Activated T-cell treated with anti-CD3 and anti-CD28 coated beads for 48 hours (primary cell): Measurements from ENCODE around the gene MYO3B.

Experiments used
- DNase-seq: peaks from one replicate; pipeline ENCODE4 v3.0.0-alpha.2; 2020; ENCODE audit warnings: low read depth

The MYO3B gene

DNA sequence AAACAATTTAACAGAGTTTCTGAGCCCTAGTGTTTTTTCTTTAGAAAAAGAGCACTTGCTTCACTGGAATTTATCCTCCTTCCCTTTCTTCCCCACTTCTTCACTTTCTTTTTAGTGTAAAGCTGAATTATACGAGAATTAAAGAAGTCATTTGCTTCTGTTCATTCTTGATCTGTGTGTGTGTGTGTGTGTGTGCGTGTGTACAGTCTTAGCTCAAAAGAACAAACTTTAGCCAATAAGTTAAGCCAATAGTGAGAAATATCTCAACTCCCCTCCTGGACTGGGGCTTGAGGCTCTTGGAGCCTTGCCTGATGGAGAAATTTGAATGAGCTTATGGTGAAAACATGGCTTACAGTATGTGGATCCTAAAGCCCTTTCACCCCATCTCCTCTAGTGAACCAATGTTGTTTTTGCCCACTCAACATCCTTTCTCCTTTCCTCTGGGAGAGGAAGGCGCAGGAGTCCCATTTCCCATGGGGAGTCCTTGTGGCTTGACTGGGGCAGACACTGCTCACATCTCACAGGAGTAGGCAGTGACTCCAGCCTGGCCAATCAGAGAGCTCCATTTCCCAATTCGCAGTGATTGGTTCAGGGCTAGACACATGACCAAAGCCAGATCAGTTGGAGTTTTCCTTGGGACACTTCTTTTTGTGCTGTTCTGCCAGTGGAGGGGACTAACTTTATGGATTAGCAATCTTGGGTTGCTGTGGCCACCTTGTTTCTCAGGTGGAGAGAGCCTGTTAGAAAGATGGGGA lies 16.3 kb upstream of the MYO3B start:
- DNase-seq, result no peak

DNA sequence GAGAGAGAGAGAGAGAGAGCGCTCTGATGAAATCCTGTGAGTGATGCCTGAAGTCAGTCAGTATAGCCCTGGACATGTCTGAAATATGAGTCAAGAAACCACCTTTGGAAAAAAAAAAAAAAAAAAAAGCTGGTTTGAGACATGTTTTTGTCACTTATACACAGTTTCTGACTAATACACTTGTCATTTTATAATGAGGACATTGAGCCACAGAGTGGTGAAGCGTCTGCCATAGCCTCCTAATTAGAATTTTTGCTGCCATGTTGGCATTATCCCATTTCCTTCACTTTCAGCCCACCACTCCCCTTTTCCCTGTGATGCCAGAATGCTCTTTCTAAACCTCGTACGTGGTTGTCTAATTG lies 15.7 kb upstream of the MYO3B start:
- no peak for DNase-seq

- DNase-seq, result no peak
Measured at GRCh38 chr2:170163411-170164065, 14.4 kb upstream of the MYO3B start.

- no peak for DNase-seq
Measured at GRCh38 chr2:170165129-170165528, 12.8 kb upstream of the MYO3B start.

GRCh38 chr2:170166735-170167134 lies 11.2 kb upstream of the MYO3B start:
- no peak for DNase-seq

- DNase-seq, result no peak
Measured at GRCh38 chr2:170170281-170171040, 7.5 kb upstream of the MYO3B start.

GRCh38 chr2:170176212-170176611 lies 1.7 kb upstream of the MYO3B start:
- DNase-seq, result no peak

DNA sequence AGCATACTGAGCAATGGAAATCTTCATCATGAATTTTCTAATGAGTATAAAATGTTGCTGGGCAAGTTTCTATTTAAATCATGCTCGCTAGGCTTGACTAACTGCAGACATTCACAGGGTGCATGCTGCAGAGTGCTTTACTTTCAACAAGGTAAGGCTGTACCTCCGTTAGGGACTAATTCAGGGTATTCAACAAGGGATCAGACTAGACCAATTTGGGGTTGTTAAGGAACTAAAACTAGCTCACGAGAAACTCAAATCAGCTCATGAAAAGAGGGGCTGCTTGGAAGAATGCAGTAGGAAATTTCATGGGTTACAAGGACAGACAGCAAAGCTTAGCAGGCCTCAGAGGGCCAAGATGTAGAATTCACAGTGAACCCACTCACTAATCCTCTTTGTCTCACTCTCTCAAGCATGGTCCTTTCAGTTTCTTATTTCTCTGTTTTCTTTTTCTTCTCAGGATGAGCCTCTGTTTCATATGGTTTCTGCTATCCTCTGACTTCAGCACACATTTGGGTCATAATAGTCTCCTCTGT lies 2.2 kb downstream of the MYO3B start:
- no peak for DNase-seq

DNA sequence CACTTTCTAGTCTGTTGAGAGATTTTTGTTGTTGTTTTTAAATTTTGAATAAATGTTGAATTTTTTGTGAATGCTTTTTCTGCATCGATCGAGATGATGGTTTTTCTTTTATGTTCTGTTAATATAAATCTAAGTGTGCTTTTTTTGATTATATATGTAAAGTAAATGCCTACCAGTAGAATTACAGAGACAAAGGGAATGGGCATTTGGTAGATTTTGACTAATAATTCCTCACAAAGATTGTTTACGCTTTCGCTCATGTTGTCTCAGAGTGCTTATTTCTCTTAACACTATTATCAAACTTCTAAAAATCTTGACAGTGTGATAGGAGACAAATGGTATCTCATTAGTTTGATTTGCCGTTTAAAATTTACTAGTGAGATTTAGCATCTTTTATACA lies 3.7 kb downstream of the MYO3B start:
- DNase-seq, result no peak

DNA sequence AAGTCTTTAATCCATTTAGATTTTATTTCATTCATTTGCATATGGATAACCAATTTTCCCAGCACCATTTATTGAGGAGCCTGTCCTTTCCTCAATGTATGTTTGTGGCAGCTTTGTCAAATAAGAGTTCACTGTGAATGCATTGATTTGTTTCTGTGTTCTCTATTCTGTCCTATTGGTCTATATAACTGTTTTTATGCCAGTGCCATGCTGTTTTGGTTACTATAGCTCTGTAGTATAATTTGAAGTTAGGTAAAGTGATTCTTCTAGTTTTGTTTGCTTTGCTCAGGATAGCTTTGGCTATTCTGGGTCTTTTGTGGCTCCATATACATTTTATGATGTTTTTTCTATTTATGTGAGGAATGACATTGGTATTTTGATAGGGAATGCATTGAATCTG lies 7.4 kb downstream of the MYO3B start:
- DNase-seq, result no peak

- no peak for DNase-seq
Measured at GRCh38 chr2:170189757-170190156, 11.8 kb downstream of the MYO3B start.

- no peak for DNase-seq
Measured at GRCh38 chr2:170190172-170190571, 12.2 kb downstream of the MYO3B start.

- DNase-seq, result no peak
Measured at GRCh38 chr2:170191166-170191866, 13.4 kb downstream of the MYO3B start.

- DNase-seq, result no peak
Measured at GRCh38 chr2:170196963-170197362, 19.0 kb downstream of the MYO3B start.

GRCh38 chr2:170201275-170201674 lies 23.3 kb downstream of the MYO3B start:
- no peak for DNase-seq

DNA sequence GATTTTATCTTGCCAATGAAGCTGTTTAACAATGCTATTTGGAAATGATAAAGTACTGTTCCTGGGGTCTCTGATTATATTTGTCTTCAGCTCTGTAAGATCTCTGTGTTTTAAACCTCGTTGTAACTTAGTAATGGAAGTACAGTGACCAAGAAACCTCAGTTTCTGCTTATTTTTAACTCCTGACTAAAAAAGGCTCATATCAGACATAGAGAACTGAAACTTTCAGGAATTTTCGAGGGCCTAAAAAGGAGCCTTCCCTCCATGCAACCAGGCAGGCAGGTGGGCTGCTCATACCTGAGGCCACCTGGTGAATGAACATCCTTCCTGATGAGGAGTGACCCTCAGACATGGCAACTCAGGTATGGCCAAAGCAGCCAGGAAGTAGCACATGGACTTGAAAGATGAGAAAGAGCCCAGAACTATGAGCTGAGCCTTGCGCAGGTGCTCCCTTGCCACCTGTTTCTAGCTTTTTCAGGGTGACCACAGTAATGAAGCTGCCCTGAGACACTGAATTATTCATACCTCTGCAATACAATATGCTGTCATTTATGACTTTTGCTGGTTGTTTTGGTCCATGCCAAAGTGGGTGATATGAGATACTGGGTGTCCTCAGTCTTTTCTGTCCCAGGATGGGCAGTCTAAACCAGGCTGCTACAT lies 23.9 kb downstream of the MYO3B start:
- DNase-seq, result no peak

DNA sequence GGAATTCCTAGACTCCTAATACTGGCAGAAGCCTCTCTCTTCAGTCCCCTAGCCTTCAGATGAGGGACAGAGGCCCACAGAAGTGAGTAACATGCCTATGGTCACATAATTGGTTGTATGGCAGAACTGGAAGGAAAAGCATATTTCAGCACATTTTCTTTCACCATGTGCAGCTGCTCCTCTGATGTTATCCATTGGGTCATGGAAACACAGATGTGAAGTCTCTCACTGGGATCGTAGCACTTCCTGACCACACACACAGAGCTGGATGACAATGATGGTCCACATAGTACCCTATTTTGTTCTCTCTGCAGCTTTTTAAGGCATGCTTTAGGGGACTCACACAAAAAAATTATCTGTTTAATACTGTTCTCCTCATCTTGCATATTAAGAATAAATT lies 24.5 kb downstream of the MYO3B start:
- DNase-seq, result no peak

DNA sequence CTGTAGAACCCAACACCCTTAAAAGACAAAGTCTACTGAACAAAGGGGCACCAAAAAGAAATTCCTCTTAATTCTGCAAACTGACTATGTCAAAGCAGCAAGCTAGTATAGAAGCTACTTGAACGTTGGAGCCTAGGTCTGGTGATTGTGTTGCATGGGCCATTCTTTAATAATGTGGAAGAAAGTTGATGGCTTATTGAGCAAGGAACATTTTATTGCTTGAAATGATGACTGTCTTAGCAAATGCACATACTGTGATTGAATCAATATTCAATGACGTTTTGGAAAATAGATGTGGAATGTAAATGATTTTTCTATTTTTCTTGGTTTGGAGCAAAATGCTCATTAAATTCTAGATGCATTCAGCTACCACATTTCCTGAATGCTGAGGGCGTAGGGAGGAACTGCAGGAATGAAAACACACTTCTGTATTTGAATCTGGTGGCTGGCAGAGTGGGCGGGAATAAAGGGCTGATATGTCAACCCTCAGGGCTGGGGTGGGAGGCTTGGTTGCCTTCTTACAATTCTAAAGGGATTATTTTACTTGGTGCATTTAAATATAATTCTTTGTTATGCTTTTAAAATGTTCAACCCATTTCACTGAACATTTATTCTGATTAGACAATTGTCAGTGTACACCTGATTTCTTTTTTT lies 26.5 kb downstream of the MYO3B start:
- DNase-seq, result no peak

GRCh38 chr2:170206246-170206645 lies 28.3 kb downstream of the MYO3B start:
- no peak for DNase-seq

- no peak for DNase-seq
Measured at GRCh38 chr2:170206805-170207407, 29.0 kb downstream of the MYO3B start.

GRCh38 chr2:170207901-170208300 lies 30.0 kb downstream of the MYO3B start:
- no peak for DNase-seq
